ENCODE data around the gene COA3.
A peak's percentile ranks its signal among the peaks of the same experiment; 100 is the strongest.

Gene COA3, protein sequence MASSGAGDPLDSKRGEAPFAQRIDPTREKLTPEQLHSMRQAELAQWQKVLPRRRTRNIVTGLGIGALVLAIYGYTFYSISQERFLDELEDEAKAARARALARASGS

DNA sequence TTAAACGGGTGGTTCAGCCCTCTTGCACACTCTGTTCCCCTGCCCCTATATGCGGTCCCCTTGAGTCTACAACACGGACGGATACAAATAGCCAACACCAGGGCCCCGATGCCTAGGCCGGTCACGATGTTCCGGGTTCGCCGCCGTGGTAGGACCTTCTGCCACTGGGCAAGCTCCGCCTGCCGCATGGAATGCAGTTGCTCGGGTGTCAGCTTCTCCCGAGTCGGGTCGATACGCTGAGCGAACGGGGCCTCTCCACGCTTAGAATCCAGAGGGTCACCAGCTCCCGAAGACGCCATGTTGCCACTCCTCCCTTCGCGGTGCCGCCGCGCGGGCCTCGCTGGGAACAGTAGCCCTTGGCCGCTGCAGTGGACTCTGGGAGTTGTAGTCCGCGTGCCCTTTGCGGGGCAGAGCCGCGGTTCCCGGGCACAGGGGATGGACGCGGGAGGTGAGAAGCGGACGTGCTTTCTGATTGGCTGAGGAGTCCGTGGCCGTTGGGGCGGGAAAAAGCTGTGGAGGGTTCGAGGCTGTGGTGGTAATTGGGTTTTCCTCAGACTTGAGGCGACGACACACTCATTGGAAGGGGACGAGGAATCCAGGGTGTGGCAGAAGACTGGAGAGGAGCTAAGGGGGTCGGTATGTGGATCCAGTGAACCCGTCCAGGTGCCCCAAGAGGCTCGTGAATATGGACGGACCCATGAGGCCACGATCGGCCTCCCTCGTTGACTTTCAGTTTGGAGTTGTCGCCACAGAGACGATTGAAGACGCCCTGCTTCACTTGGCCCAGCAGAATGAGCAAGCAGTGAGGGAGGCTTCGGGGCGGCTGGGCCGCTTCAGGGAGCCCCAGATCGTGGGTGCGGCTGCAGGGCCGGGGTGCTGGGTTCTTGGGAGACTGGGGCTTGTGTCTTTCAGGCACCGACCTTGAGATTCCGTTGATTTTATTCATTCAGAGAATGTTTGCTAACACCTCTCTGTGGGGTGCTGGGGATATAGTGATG lies at the start of gene COA3, which contains the start of gene CNTD1:
COA3 (minus strand) TSS at position 322 of the 998 bp plus-strand sequence; CDS start at position 299, 23 bp downstream.
CNTD1 (plus strand) TSS at position 479 of the 998 bp plus-strand sequence; CDS start at position 686, 207 bp downstream.
- DNase-seq: peak; percentile 63

DNA sequence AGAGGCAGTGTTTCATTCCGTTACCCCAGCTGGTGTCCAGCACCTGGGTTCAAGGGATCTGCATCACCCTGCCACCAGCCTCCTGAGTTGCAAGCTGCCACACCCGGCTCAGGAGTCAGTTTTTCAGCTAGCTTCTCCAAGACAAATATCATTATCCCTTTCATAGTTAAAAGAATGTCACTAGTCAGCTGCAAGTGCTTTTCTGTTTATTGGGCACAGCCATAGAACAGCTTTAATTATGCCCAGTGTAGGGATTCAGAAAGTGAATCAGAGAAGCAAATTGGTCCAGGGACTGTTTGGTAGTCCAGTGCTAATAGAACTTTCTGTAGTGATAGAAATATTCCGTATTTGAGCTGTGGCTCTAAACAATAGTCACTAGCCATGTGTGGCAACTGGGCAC lies 49.6 kb upstream of the COA3 start:
- no peak for DNase-seq

DNA sequence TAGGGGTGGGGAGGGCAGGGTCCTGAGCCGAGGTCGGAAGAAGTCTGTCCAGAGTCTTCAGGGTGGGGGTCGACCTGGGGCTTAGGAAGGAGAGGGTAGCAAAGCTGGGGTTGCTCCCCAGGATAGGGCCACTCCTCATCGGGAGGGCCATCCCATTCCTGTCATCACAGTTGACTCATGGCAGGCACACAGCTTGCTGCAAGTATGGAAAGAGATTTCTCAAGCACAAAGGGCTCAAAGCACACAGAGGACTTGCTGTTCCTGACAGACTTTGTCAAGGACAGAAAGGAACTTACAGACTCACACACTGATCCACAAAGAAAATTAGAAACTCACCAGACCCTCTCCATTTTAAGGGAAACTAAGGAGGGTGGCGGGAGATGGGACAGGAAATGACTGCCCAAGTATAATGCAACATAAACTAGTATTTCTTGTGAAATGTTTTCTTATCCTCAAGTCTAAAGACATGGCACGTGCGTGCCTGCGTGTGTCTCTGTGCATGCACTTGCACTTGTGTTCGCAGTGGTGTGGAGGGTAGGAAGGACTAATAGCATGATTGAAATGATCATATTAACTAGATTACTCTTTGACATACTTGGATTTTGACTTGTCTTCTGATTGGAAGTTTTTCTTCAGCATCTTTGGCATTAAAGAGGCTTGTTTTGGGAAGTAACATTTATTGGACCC lies 48.2 kb upstream of the COA3 start:
- no peak for DNase-seq

DNA sequence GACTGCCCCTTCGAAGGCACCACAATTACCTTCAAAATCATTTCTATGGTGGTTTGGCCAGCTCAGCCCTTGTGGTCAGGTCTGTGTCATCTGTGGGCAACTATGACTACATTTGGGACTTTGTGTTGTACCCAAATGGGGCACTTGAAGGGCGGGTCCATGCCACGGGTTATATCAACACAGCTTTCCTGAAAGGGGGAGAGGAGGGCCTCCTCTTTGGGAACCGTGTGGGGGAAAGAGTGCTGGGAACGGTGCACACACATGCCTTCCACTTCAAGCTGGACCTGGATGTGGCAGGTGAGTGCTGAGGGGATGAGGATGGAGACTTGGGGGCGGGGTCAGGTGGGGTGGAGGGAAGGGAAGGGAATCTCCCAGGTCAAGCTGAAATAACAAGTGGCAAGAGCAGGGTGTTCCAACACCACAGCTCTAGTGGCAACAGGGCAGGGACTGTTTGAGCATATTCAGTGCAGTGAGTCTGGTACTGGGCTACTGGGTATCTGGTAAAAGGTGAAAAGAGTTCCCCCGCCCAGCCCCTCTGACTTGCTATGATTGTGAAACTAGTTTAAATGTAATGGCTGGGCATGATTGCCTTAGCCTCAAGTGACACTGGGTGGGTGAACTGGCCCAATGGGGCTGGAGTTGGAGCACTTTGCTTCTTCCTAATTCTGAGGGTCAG lies 47.6 kb upstream of the COA3 start:
- DNase-seq: no peak

DNA sequence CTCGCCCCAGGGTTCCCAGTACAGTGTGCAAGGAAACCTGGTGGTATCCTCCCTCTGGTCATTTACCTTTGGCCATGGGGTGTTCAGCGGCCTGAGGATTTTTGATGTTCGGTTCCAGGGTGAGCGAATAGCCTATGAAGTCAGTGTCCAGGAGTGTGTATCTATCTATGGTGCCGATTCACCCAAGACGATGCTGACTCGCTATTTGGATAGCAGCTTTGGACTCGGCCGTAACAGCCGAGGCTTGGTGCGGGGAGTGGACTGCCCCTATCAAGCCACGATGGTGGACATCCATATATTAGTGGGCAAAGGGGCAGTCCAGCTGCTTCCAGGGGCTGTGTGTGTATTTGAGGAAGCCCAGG lies 47.0 kb upstream of the COA3 start:
- DNase-seq: no peak

DNA sequence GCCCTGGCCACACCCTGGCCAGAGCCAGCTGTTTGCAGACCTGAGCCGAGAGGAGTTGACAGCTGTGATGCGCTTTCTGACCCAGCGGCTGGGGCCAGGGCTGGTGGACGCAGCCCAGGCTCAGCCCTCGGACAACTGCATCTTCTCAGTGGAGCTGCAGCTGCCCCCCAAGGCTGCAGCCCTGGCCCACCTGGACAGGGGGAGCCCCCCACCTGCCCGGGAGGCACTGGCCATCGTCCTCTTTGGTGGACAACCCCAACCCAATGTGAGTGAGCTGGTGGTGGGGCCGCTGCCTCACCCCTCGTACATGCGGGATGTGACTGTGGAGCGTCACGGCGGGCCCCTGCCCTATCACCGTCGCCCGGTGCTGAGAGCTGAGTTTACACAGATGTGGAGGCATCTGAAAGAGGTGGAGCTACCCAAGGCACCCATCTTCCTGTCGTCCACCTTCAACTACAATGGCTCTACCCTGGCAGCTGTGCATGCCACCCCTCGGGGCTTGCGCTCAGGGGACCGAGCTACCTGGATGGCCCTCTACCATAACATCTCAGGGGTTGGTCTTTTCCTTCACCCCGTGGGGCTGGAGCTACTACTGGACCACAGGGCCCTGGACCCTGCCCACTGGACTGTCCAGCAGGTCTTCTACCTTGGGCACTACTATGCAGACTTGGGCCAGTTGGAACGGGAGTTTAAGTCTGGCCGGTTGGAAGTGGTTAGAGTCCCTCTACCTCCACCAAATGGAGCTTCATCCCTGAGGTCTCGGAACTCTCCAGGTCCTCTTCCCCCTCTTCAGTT lies 46.5 kb upstream of the COA3 start:
- DNase-seq: no peak

DNA sequence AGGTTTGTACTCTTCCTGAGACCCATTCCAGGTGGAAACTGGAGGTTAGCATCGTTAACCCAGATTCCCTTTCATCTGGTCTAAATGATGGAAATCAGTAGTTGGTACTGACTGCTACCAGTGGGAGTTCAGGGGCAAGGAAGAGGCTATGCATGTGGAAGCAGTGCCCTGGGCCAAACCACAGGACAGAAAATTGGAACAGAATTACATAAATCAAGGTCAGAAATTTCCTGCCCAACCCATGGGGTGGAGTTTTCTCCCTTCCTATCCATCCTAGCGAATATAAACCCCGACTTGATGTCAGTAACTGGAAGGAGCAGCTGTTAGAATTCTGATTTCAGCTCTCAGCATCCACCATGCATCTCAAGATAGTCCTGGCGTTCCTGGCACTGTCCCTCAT lies 45.8 kb upstream of the COA3 start, which contains the start of gene AOC2:
AOC2 (plus strand) TSS at position 310 of the 400 bp plus-strand sequence; CDS start at position 357, 47 bp downstream.
- no peak for DNase-seq

DNA sequence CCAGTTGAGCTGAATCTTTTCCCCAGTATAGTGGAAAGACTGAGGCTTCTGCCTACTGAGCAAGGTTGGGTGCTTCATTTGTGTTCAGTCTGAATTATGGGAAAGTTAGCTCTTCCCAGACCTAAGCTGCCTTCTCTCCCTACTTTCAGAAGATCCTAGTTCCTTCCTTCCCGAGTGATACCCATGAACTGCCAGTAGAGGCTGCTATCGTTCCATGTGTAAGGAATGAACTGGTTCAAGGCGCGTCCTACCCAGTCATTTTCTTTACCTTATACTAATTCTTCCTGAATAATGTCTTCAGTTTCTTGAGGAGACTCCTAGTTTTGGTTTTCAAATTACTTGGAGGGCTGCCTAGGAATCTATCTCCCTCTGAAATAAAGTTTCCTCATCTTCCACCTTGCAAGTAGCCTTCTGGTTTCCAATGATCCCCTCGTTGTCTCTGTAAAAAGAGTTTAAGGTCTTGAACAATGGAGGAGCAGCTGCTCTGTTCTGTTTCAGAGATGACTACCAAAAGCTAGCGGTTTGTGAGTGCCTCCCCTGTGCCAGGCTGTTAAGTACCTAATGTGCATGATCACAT lies 44.9 kb upstream of the COA3 start:
- peak; percentile 60 for DNase-seq

DNA sequence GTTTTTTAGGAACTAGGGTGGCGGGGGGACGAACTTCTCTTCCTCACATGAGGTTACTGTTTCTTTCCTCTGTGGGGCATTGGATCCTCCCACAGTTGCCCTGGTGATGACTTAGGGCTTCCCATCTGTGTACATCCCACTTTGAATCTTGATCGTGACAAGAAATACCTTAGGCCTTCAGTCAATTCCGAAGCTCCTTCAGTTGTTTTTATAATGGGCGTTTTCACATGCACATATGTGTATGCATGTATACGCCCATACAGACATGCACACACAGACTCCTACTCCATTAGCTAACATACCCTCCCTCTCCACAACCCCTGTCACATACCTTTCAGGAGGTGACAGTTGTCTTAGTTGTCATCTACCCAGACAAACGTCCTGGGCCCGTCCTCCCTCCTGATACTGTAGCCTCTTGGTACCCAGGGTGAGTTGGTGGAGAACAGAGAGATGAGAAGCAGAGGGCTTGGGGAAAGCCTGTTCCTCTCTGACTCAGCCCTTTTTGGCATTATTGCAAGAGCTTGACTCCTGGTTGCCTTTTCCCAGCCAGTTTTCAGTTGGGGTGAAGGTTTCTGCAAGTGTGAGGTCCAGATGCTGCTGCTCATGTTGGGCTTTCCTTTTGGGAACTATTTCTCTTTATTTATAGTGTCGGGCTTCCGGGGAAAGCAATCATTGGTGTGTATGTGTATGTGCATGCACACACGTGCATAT lies 43.6 kb upstream of the COA3 start:
- DNase-seq: no peak

DNA sequence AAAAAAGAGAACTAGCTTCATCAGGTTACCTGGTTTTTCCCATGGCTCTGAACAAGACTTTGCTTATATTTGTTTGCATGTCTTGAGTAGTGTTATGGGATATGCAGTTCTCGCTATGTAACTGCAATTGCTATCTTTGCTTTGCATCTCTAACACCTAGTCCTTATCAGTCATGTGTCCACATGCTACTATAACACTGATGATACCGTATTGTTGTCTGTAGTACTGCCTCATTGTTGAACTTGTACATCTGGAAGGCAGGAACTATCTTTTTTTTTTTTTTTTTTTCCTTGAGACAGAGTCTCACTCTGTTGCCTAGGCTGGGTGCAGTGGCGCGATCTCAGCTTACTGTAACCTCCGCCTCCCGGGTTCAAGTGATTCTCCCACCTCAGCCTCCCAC lies 37.2 kb upstream of the COA3 start:
- no peak for DNase-seq

DNA sequence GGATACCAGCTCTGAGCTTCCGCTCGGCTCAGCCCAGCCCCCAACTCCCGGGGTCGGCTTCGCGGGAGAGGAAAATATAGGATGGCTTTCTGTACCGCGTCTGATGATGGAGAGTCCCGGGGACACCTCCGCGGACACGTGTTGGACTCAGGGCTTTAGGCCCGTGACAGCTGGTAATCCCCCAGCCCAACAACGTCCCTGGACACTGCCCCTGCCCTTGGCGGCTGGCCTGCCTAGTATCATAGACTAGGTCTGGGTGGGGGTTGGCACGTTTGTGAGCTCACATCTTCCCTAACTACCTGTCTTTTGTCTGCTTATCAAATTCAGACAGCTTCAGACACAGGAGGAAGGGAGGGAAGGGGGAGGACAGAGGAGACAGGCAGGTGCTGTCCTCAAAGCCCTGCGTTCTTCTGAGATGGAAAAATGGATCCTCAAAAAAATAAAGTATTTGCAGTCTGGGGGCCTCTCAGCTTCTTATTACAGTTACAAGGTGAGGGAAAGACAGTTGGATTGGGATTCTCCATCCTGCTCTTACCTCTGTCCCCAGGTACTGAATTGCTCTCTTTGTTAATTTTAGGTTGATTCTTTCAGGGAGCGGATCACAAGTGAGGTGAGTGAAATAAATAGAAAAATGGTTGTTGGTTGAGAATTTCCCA lies 35.4 kb upstream of the COA3 start:
- no peak for DNase-seq

DNA sequence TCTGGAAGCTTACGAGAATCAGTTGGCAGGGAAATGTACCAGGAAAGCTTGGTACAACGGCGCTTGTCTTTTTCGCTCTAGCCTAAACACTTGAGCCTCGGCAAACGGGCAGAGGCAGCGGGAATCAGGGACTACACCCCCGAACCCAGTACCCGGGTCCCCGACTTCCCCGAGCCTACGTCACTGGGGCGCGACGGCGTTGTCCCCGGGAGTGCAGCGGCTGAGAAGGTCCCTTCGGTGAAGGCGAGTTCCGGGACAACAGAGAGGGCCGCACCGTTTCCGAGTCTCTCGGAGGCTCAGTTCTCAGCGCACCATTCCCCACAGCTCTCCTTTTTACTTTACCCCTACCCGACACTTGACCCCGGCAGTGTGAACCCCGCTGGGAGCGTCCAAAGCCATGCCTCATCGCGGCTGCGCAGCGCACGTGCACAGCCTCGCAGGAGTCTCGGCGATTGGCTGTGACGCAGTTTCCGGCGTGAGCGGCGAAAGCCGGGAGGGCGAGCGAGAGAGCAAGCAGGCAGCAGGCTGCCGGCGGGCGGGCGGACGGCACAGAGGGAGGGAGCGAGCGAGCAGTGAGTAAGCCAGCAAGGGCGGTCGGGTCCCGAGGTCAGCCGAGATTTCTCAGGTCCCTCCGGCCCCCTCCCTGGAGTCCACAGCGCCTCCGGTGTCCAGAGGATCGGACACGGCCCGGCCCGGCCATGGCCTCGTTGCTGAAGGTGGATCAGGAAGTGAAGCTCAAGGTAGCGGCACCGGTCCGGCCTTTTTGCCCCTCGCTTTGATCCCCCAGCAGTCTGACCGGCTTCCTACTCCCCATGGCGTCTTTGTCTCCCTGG lies 34.6 kb upstream of the COA3 start, which contains the start of gene PSME3:
PSME3 (plus strand) TSS at position 464 of the 833 bp plus-strand sequence; CDS start at position 699, 235 bp downstream.
- peak; percentile 89 for DNase-seq

DNA sequence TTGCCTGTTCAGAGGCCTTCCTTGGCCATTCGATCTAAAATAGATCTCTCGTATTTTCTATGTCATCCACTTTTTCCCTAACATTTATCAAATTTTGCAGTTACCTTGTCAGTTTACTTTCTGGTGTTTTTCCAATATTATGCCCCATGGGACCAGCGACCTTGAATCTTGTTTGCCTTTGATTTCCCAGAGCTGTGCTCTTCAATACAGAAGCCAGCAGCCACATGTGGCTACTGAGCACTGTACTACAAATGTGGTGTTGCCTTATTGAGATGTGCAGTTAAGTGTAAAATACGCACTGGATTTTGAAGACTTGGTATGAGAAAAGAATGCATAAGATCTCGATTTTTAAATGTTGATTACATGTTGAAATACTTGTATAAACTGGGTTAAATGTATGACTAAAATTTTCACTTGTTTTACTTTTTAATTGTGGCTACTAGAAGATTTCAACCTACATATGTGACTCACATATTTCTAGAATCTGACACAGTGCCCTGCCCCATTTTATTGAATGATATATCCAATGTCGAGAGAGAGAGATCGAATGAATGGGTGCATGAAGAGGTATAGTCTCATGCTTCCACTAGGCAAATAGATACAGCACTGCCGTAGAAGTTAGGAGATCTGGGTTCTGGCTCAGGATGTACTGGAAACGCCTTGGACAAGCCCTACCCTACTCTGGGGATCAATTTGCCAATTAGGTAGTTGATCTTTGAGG lies 33.9 kb upstream of the COA3 start:
- no peak for DNase-seq

DNA sequence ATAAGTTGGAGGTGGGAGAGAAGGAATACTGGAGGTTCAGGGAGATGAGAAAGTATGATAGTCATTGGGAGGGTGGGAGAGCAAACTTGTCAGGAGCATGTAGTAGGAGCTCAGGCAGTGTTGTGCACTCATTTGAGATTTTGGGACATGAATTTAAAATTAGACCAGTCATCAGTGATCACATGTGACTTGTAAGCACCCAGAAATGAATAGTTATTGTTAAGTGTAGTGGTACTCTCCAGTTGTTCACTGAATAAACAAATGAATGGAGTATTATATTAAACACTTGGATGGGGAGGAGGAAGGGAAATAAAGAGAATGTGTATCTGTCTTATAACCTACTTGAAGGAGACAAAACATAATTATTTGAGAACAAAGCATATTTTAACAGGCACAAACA lies 32.5 kb upstream of the COA3 start:
- DNase-seq: no peak

DNA sequence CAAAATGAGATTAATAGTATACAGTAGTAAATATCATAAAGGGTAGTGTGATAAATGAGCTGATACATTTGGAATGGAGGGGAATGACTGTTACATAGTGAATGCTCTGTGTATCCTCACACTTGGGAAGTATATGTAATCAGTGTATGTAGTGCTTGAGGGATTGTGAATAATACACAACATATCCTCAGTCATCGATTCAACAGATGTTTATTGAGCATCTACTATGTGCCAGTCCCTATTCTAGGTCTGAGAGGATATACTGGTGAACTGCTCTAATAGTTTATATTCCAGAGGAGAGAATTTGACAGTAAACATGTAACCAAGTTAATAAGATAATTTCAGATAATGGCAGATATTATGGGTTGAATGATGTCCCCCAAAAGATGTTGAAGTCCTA lies 29.0 kb upstream of the COA3 start:
- DNase-seq: no peak

DNA sequence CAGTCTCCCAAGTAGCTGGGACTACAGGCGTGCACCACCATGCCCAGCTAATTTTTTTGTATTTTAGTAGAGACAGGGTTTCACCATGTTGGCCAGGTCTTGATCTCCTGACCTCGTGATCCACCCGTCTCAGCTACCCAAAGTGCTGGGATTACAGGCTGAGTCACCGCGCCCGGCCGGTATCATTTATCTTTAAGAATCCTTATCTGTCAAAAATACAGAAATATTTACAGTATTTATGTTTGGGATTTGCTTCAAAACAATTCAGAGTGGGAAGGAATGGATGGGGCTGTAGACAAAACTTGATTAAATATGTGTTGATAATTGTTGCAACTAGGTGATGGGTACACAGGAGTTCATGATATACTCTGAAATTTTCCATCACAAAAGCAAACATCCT lies 22.7 kb upstream of the COA3 start:
- DNase-seq: no peak

DNA sequence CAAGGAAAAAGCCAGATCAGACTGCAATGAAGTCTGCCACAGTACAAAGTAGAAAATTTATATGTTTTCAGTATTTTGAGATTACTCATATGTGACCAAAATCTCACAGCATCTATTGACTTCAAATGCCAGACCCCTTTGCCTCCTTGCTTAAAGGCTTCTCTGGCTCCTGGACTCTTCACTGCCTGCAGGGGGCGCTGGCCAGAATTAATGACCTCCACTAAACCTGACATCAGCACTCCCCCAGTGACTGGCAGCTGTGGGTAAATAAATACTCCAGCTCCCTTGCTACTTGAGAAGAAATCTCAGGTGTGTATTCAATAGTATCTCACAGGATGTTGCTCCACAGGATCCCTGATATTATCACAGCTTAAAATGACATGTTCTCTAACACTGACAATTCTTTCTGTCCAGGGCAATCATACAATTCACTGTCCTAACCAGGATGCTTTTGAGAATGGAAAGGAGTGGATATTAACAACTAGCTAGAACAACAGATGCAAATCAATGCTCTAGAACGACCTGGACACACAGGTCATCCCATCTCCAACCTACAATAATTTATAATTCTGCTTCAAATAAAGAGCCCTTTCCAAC lies 21.5 kb upstream of the COA3 start:
- peak; percentile 22 for DNase-seq

DNA sequence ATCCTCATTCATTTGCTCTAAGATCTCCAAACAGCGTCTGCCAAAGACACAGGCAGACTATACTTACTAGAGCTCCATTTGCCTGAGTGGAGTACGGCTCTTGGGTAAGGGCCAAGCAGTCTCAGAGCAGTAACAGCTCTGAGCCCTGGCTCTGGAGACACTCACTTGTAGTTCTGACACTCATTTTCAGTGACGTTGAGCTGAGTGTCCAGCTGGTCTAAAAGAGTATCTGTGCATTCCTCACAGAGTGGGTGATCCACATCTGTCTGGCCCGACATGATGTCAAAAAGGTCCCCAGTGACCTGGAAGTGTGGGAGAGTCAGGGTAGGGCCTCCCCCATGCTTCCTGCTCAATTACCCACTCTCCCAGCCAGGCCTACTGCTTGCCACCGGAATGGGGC lies 19.9 kb upstream of the COA3 start:
- no peak for DNase-seq

Measured in NCI-H1092 treated with DMSO at 0.1 percent for 48 hours (cell line).